GM19035 (cell line): ENCODE results near the gene PCDHB8.
"Not testable (repeated sequence)": the region's sequence is repeated elsewhere in the genome, so short reads cannot be mapped to it uniquely, and the experiment has no call there.

Experiments used
- ATAC-seq: cut with Tn5 transposase; IDR thresholded peaks from one replicate; pipeline ENCODE4 v1.9.1; 2021; ENCODE audit not compliant: unreplicated experiment

PCDHB8 gene

GRCh38 chr5:141177577-141178191 lies at the start of gene PCDHB8:
Gene PCDHB8, plus strand, starts transcription at chr5:141177790. Its CDS starts 245 bp downstream, at chr5:141178035.
- ATAC-seq: not testable (repeated sequence)

GRCh38 chr5:141135030-141135717 lies 42.4 kb upstream of the PCDHB8 start, which contains the start of gene PCDHB5:
Gene PCDHB5, plus strand, starts transcription at chr5:141135206. Its CDS starts 229 bp downstream, at chr5:141135435.
- no peak for ATAC-seq

GRCh38 chr5:141135718-141136266 lies 41.8 kb upstream of the PCDHB8 start:
- ATAC-seq: no peak

- not testable (repeated sequence) for ATAC-seq
Measured at GRCh38 chr5:141137346-141137745, 40.2 kb upstream of the PCDHB8 start.

DNA sequence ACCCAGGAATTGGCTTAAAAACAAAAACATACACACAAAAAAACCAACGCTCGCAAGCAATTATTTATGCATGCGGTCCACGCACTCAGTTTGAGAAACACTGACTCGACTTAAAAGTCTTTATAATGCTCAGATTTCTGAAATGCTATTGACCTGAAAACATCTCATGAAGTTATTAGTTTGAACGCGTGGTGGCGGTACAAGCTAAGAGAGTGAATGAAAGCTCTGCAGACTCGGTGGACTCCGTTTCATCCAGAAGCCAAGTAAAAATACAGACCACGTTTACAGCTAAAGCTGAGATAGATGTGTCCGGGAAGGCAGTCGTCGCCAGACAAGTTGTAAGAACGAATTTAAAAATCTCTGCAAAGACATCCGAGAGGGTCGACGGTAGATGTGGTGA lies 27.8 kb upstream of the PCDHB8 start, which contains the start of gene PCDHB6:
TSS of gene PCDHB6 (plus strand) at position 246 of the 400 bp plus-strand sequence. CDS start 201 bp downstream, outside the sequence.
- no peak for ATAC-seq

- no peak for ATAC-seq
Measured at GRCh38 chr5:141150224-141150992, 27.2 kb upstream of the PCDHB8 start.

DNA sequence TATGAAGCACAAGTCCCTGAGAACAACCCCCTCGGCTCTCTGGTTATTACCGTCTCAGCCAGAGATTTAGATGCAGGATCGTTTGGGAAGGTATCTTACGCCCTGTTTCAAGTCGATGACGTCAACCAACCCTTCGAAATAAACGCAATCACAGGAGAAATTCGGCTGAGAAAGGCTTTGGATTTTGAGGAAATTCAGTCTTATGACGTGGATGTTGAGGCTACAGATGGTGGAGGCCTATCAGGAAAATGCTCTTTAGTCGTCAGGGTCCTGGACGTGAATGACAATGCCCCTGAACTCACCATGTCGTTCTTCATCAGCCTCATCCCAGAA lies 26.6 kb upstream of the PCDHB8 start:
- ATAC-seq: no peak

- not testable (repeated sequence) for ATAC-seq
Measured at GRCh38 chr5:141151632-141152031, 26.0 kb upstream of the PCDHB8 start.

DNA sequence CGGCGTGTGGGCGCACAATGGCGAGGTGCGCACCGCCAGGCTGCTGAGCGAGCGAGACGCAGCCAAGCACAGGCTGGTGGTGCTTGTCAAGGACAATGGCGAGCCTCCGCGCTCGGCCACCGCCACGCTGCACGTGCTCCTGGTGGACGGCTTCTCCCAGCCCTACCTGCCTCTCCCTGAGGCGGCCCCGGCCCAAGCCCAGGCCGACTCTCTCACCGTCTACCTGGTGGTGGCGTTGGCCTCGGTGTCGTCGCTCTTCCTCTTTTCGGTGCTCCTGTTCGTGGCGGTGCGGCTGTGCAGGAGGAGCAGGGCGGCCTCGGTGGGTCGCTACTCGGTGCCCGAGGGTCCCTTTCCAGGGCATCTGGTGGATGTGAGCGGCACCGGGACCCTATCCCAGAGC lies 25.5 kb upstream of the PCDHB8 start:
- ATAC-seq: not testable (repeated sequence)

GRCh38 chr5:141155540-141156374 lies 21.8 kb upstream of the PCDHB8 start:
- ATAC-seq: no peak

DNA sequence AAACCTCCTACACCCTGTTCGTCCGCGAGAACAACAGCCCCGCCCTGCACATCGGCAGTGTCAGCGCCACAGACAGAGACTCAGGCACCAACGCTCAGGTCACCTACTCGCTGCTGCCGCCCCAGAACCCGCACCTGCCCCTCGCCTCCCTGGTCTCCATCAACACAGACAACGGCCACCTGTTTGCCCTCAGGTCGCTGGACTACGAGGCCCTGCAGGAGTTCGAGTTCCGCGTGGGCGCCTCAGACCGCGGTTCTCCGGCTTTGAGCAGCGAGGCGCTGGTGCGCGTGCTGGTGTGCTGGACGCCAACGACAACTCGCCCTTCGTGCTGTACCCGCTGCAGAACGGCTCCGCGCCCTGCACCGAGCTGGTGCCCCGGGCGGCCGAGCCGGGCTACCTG lies 20.2 kb upstream of the PCDHB8 start:
- not testable (repeated sequence) for ATAC-seq

DNA sequence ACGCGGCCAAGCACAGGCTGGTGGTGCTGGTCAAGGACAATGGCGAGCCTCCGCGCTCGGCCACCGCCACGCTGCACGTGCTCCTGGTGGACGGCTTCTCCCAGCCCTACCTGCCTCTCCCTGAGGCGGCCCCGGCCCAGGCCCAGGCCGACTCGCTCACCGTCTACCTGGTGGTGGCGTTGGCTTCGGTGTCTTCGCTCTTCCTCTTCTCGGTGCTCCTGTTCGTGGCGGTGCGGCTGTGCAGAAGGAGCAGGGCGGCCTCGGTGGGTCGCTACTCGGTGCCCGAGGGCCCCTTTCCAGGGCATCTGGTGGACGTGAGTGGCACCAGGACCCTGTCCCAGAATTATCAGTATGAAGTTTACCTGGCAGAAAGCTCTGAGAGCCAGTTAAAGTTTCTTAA lies 19.7 kb upstream of the PCDHB8 start:
- ATAC-seq: not testable (repeated sequence)

DNA sequence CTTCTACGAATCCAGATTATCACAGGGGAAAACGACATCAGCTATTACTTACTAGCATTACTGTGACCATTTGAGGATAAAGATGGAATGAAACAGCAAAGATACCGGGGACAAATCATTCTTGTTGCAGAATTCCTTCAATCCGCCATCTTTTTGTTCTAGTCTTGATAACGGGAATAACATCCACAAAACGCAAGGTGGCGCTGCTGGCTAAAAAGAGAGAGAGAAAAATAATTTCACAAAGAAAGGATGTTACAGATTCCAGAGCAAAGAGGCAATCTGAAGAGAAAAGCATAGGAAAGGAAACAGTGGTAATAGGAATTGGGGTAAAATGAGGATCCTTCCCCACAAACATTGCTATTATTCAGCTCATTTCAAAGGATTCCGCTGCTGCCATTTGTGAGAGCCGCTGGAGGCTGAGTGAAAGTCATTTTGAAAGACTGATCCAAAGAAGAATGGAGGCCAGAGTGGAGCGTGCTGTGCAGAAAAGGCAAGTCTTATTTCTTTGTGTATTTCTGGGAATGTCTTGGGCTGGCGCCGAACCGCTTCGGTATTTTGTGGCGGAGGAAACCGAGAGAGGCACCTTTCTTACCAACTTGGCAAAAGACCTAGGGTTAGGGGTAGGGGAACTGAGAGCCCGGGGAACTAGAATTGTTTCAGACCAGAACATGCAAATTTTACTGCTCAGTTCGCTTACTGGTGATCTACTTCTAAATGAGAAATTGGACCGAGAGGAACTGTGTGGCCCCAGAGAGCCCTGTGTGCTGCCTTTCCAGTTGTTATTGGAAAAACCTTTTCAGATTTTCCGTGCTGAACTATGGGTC lies 5.0 kb upstream of the PCDHB8 start, which contains the start of gene PCDHB7:
TSS of gene PCDHB7 (plus strand) at position 264 of the 824 bp plus-strand sequence. CDS start at position 456, 192 bp downstream.
- ATAC-seq: no peak

DNA sequence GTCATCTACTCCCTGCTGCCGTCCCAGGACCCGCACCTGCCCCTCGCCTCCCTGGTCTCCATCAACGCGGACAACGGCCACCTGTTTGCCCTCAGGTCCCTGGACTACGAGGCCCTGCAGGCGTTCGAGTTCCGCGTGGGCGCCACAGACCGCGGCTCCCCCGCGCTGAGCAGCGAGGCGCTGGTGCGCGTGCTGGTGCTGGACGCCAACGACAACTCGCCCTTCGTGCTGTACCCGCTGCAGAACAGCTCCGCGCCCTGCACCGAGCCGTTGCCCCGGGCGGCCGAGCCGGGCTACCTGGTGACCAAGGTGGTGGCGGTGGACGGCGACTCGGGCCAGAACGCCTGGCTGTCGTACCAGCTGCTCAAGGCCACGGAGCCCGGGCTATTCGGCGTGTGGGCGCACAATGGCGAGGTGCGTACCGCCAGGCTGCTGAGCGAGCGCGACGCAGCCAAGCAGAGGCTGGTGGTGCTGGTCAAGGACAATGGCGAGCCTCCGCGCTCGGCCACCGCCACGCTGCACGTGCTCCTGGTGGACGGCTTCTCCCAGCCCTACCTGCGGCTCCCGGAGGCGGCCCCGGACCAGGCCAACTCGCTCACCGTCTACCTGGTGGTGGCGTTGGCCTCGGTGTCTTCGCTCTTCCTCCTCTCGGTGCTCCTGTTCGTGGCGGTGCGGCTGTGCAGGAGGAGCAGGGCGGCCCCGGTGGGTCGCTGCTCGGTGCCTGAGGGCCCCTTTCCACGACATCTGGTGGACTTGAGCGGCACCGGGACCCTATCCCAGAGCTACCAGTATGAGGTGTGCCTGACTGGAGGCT lies 3.1 kb upstream of the PCDHB8 start:
- not testable (repeated sequence) for ATAC-seq

GRCh38 chr5:141175933-141176332 lies 1.7 kb upstream of the PCDHB8 start:
- ATAC-seq: no peak

DNA sequence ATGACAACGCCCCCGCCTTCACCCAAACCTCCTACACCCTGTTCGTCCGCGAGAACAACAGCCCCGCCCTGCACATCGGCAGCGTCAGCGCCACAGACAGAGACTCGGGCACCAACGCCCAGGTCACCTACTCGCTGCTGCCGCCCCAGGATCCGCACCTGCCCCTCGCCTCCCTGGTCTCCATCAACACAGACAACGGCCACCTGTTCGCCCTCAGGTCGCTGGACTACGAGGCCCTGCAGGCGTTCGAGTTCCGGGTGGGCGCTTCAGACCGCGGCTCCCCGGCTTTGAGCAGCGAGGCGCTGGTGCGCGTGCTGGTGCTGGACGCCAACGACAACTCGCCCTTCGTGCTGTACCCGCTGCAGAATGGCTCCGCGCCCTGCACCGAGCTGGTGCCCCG lies 1.8 kb downstream of the PCDHB8 start:
- not testable (repeated sequence) for ATAC-seq

DNA sequence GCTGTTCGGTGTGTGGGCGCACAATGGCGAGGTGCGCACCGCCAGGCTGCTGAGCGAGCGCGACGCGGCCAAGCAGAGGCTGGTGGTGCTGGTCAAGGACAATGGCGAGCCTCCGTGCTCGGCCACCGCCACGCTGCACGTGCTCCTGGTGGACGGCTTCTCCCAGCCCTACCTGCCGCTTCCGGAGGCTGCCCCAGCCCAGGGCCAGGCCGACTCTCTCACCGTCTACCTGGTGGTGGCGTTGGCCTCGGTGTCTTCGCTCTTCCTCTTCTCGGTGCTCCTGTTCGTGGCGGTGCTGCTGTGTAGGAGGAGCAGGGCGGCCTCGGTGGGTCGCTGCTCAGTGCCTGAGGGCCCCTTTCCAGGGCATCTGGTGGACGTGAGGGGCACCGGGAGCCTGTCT lies 2.3 kb downstream of the PCDHB8 start:
- not testable (repeated sequence) for ATAC-seq

GRCh38 chr5:141180313-141180712 lies 2.7 kb downstream of the PCDHB8 start:
- ATAC-seq: no peak

DNA sequence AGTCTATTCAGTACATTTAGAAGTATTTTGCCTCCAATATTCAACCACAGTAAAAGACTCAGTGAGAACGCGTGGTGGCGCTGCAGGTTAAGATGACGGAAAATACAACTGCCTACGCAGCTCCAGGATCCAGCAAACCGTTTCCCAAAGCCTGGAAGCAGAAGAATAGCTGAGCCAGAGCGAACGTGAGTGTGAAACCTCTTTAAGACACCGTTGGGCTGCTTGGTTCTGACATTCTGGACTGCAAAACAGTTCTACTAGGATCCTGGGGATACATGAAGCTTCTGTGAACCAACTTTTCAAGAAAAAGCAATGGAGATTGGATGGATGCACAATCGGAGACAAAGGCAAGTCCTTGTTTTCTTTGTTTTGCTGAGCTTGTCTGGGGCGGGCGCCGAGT lies 4.7 kb downstream of the PCDHB8 start, which contains the start of gene PCDHB16:
TSS of gene PCDHB16 (plus strand) at position 140 of the 400 bp plus-strand sequence. CDS start at position 313, 173 bp downstream.
- ATAC-seq: no peak
